Measurements from ENCODE around the gene OR51B5.

DNA sequence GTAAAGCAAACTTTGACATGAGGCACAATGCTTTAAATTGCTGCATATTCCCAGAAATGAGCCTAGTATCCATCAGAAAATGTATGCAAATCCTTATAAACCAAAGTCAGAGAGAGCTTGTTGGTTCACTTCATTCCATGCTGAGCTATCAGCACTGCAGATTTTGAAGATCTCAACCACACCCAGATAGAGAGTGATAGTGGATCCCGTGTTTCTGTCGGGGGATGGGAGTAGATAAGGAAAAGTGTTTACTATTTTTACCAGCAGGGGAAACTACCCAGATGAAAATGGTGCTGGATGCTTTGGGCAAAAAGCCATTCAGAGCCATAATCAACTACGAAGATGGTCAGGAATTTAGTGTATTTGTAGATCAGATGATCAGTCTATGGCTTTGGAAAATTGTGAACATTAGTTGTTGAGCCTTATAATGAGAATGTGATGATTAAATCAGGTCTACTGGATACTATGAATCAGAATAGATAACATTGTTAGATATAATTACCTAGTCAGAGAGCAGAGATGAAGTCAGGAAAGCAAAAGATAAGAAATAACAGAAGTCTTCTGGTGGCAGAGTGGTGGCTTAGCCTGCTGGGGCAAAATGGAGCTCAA, 18.8 kb upstream of the OR51B5 start:
- TF ChIP-seq CTCF (conservative IDR thresholded peaks at IDR 0.05) (no peak), ZFX (IDR thresholded peaks at IDR 0.05) (no peak)

Measured in C4-2B (cell line).